Testis (tissue), 3 donors: Measurements from ENCODE around the gene RASSF8. TPM values are rescaled to one million over a fixed set of nuclear protein-coding genes. Genes with fewer than 3 reads are reported as not detected.

Source experiments
- DNase-seq: peaks from one replicate; pipeline ENCODE4 v3.0.0-alpha.2; 2019
- H3K27ac ChIP-seq, 2 donors: fragments of 200-600 bp; sonication (generic); one replicate each; pipeline ENCODE4 v1.5.1; 2019
- H3K27me3 ChIP-seq: fragments of 200-600 bp; sonication (generic); one replicate; pipeline ENCODE4 v1.5.1; 2019
- H3K36me3 ChIP-seq: fragments of 200-600 bp; sonication (generic); one replicate; pipeline ENCODE4 v1.5.1; 2017; ENCODE audit warnings: low read depth; ENCODE audit errors: missing control alignments
- H3K4me1 ChIP-seq: fragments of 200-600 bp; sonication (generic); one replicate; pipeline ENCODE4 v1.5.1; 2019
- H3K4me3 ChIP-seq, 2 donors: fragments of 200-600 bp; sonication (generic); one replicate each; pipeline ENCODE4 v1.5.1; 2017 to 2019
- H3K9me3 ChIP-seq: fragments of 200-600 bp; sonication (generic); one replicate; pipeline ENCODE4 v1.5.1; 2017
- POLR2A ChIP-seq: fragments of 450-650 bp; IDR thresholded peaks from one replicate; pipeline ENCODE4 v1.6.1; 2017; ENCODE audit warnings: antibody characterized with exemption, mild to moderate bottlenecking, moderate library complexity
- WGBS, 2 donors: methylation state at CpG; one replicate each; pipeline ENCODE4 v1.1.5; 2018; 5-methylcytosine and 5-hydroxymethylcytosine counted together
- intact Hi-C: fragments of 100-400 bp; cut with DNase I; formaldehyde crosslinking; loops from one replicate; pipeline ENCODE4 v1.15.1; 2023; ENCODE audit warnings: low total_unique reads
- polyA plus RNA-seq: library from polyadenylated mRNA; stranded (reverse); fragments of 350-450 nt; fragmentation: Illumina TruSeq; extraction: RNeasy Lipid Tissue Mini Kit (QIAGEN cat#74804); gene quantifications from one replicate; pipeline ENCODE4 v1.2.3, GENCODE V29; 2014; ENCODE audit warnings: low read depth, low replicate concordance; ENCODE audit not compliant: insufficient read depth
- total RNA-seq, 2 donors: library from RNA; depleted of rRNA; stranded (reverse); fragments of >200 nt; gene quantifications; one replicate each; pipeline ENCODE4 v1.2.3, GENCODE V29; 2016
- TF ChIP-seq, protein P1 (sequence below), 3 experiments: fragments of 450-650 bp in 2 of 3; fragments of 200-600 bp in 1 of 3; sonication (generic) in 1 of 3; IDR thresholded peaks; one replicate each; pipeline ENCODE4 v1.5.1; 2016 to 2019; ENCODE audit warnings: antibody characterized with exemption in 3 of 3, mild to moderate bottlenecking in 2 of 3, moderate library complexity in 1 of 3

RASSF8 gene
- total and polyA plus RNA-seq, 3 donors from 2014 or later: 71.7 to 93.5 (median 90.0) TPM

DNA sequence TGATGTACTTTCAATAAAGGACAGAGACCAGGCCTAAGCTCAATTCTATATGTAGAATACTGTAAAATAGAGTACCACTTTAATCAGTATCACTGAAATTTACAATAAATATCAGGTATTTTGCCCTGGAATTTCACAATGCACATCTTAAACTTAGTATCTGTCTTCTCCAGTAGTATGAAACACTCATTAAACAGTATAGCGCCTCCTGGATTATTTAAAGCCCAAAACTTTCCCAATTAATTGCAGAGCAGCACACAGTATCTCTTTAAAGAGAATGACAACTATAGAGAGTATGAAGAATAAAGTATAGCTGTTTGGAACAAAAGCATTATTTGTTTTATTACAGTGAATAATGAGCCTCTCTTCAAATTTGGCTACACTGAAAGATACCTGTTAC, 86.1 kb downstream of the RASSF8 start:
- no peaks in the 10 kb centered on the region for H3K4me1 ChIP-seq
- H3K36me3 ChIP-seq: no peaks in the 10 kb centered on the region
- H3K27me3 ChIP-seq: no peaks in the 10 kb centered on the region
- DNase-seq: no peak
- H3K27ac ChIP-seq: no peak overlapping the region
- intact Hi-C loops: no loop called here
- H3K4me3 ChIP-seq: no peak overlapping the region
- 84 to 88% methylated on average over 1 of the region's 1 CpG for WGBS, 2 donors
- TF ChIP-seq, protein P1, sequence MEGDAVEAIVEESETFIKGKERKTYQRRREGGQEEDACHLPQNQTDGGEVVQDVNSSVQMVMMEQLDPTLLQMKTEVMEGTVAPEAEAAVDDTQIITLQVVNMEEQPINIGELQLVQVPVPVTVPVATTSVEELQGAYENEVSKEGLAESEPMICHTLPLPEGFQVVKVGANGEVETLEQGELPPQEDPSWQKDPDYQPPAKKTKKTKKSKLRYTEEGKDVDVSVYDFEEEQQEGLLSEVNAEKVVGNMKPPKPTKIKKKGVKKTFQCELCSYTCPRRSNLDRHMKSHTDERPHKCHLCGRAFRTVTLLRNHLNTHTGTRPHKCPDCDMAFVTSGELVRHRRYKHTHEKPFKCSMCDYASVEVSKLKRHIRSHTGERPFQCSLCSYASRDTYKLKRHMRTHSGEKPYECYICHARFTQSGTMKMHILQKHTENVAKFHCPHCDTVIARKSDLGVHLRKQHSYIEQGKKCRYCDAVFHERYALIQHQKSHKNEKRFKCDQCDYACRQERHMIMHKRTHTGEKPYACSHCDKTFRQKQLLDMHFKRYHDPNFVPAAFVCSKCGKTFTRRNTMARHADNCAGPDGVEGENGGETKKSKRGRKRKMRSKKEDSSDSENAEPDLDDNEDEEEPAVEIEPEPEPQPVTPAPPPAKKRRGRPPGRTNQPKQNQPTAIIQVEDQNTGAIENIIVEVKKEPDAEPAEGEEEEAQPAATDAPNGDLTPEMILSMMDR (IDR thresholded peaks at IDR 0.05): no peak
- no peak for TF ChIP-seq POLR2A
- no peaks in the 10 kb centered on the region for H3K9me3 ChIP-seq

GRCh38 chr12:26046203-26046602, 87.7 kb downstream of the RASSF8 start:
- DNase-seq: no peak
- intact Hi-C loops: no loop called here
- H3K27me3 ChIP-seq: no peaks in the 10 kb centered on the region
- no peak overlapping the region for H3K27ac ChIP-seq
- H3K4me3 ChIP-seq: no peak overlapping the region
- TF ChIP-seq POLR2A: no peak
- TF ChIP-seq, protein P1 (IDR thresholded peaks at IDR 0.05): no peak
- H3K4me1 ChIP-seq: no peaks in the 10 kb centered on the region
- no peaks in the 10 kb centered on the region for H3K9me3 ChIP-seq
- H3K36me3 ChIP-seq: no peaks in the 10 kb centered on the region

GRCh38 chr12:26046906-26047305, 88.4 kb downstream of the RASSF8 start:
- no peaks in the 10 kb centered on the region for H3K4me1 ChIP-seq
- no peak for DNase-seq
- no peaks in the 10 kb centered on the region for H3K9me3 ChIP-seq
- no peak for TF ChIP-seq POLR2A
- TF ChIP-seq, protein P1 (IDR thresholded peaks at IDR 0.05): no peak
- no peak overlapping the region for H3K4me3 ChIP-seq
- H3K27ac ChIP-seq: no peak overlapping the region
- no peaks in the 10 kb centered on the region for H3K27me3 ChIP-seq
- no peaks in the 10 kb centered on the region for H3K36me3 ChIP-seq
- WGBS, 2 donors: 47 to 59% methylated on average over 1 of the region's 1 CpG
- intact Hi-C loops: no loop called here

- TF ChIP-seq, protein P1 (IDR thresholded peaks at IDR 0.05): no peak
- TF ChIP-seq POLR2A: no peak
- intact Hi-C loops: no loop called here
- Histone ChIP-seq H3K27ac (no peak overlapping the region), H3K9me3 (no peaks in the 10 kb centered on the region), H3K4me3 (no peak overlapping the region), H3K4me1 (no peaks in the 10 kb centered on the region), H3K27me3 (no peaks in the 10 kb centered on the region), H3K36me3 (no peaks in the 10 kb centered on the region)
- no peak for DNase-seq
- 82 to 85% methylated on average over 9 of the region's 9 CpGs for whole genome bisulfite sequencing, 2 donors
Measured at GRCh38 chr12:26047401-26048226, 89.1 kb downstream of the RASSF8 start.

GRCh38 chr12:26052652-26053051, 94.2 kb downstream of the RASSF8 start:
- Histone ChIP-seq H3K4me3 (no peak overlapping the region), H3K4me1 (peaks cover 5% of the 10 kb centered on the region), H3K36me3 (no peaks in the 10 kb centered on the region), H3K27me3 (no peaks in the 10 kb centered on the region), H3K9me3 (no peaks in the 10 kb centered on the region), H3K27ac (no peak overlapping the region)
- no peak for DNase-seq
- intact Hi-C loops: no loop called here
- WGBS, 2 donors: 84 to 92% methylated on average over 4 of the region's 4 CpGs
- TF ChIP-seq POLR2A: no peak
- TF ChIP-seq, protein P1 (IDR thresholded peaks at IDR 0.05): no peak
